Measurements from ENCODE around the gene BCL3. TPM values are rescaled to one million over a fixed set of nuclear protein-coding genes. Genes with fewer than 3 reads are reported as not detected.
A peak's percentile ranks its signal among the peaks of the same experiment; 100 is the strongest.

The BCL3 gene
- polyA plus RNA-seq, 1 of the 3 experiments (the other 2 are of a cell fraction) = 19.2 TPM

- Histone ChIP-seq H3K9me3 (no peaks in the 10 kb centered on the region), H3K9ac (no peak overlapping the region), H3K79me2 (ENCODE audit: insufficient read depth) (no peaks in the 10 kb centered on the region), H2AFZ (ENCODE audit: low read depth) (no peak overlapping the region), H3K36me3 (replicated peaks in 1 of 2; ENCODE audit: control insufficient read depth in 1 of 2, insufficient read depth in 2 of 2, low read length in 1 of 2) (no peaks in the 10 kb centered on the region), H3F3A (replicated peaks; ENCODE audit: insufficient read depth) (peaks cover 14% of the 10 kb centered on the region), H4K20me1 (ENCODE audit: insufficient read depth) (no peaks in the 10 kb centered on the region), H3K27me3 (ENCODE audit: insufficient read depth) (no peaks in the 10 kb centered on the region), H3K27ac (ENCODE audit: low read depth in 2 of 2, low read length in 1 of 2) (0 out of 4 replicates have a peak overlapping the region, but pooled peaks of 1 of the 2 experiments have one; percentile 7), H3K4me2 (no peak overlapping the region), H3K4me1 (ENCODE audit: control insufficient read depth in 1 of 2, insufficient read depth in 2 of 2, low read depth in 1 of 2, low read length in 1 of 2) (no peaks in the 10 kb centered on the region; a peak in 1 of 4 replicates), H3K9me2 (no peaks in the 10 kb centered on the region), H3K4me3 (ENCODE audit: low read depth in 2 of 2, low read length in 1 of 2) (no peak overlapping the region)
- DNase-seq = peak; percentile 1
- ChIA-PET POLR2A (no interaction called here), CTCF (interaction anchor here (3.3 to 21.3 kb wide), 3 partner anchors 12 to 35 kb away, joined by 28 to 598 read pairs (median 92); partner anchors contain the start of gene CBLC)
- TF ChIP-seq JUND (IDR thresholded peaks at IDR 0.05) = peak; percentile 64
- TF ChIP-seq MAX (IDR thresholded peaks at IDR 0.05; ENCODE audit: low read depth) = peak; percentile 79
- TF ChIP-seq SIN3A (IDR thresholded peaks at IDR 0.05; ENCODE audit: borderline replicate concordance, low read depth, low read length) = no peak
- TF ChIP-seq ELF1 (IDR thresholded peaks at IDR 0.05) = no peak
- no peak for TF ChIP-seq FOXM1 (IDR thresholded peaks at IDR 0.05; ENCODE audit: low read depth)
- TF ChIP-seq TCF12 (IDR thresholded peaks at IDR 0.05) = peak; percentile 63
- TF ChIP-seq, protein P1, sequence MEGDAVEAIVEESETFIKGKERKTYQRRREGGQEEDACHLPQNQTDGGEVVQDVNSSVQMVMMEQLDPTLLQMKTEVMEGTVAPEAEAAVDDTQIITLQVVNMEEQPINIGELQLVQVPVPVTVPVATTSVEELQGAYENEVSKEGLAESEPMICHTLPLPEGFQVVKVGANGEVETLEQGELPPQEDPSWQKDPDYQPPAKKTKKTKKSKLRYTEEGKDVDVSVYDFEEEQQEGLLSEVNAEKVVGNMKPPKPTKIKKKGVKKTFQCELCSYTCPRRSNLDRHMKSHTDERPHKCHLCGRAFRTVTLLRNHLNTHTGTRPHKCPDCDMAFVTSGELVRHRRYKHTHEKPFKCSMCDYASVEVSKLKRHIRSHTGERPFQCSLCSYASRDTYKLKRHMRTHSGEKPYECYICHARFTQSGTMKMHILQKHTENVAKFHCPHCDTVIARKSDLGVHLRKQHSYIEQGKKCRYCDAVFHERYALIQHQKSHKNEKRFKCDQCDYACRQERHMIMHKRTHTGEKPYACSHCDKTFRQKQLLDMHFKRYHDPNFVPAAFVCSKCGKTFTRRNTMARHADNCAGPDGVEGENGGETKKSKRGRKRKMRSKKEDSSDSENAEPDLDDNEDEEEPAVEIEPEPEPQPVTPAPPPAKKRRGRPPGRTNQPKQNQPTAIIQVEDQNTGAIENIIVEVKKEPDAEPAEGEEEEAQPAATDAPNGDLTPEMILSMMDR (IDR thresholded peaks at IDR 0.05) = no peak
- TF ChIP-seq EP300 (IDR thresholded peaks at IDR 0.05; ENCODE audit: borderline replicate concordance in 1 of 2, low read depth in 1 of 2, low read length in 1 of 2) = peak in 1 of 2 experiments; percentile 34; a peak in 1 of 4 replicates
- no peak for TF ChIP-seq CHD2 (IDR thresholded peaks at IDR 0.05; ENCODE audit: low read length, partially characterized antibody)
- peak; percentile 68 for TF ChIP-seq FOSL2 (IDR thresholded peaks at IDR 0.05; ENCODE audit: borderline replicate concordance, low read depth)
- 0 out of 2 replicates have a peak, but pooled peaks have one; percentile 11 for TF ChIP-seq USF1 (IDR thresholded peaks at IDR 0.05; ENCODE audit: borderline replicate concordance, low read depth)
- TF ChIP-seq NRF1 (IDR thresholded peaks at IDR 0.05; ENCODE audit: low read depth, low read length) = no peak
- TF ChIP-seq EZH2phosphoT487 (IDR thresholded peaks at IDR 0.05; ENCODE audit: borderline replicate concordance, low read depth) = no peak
- WGBS (ENCODE audit: low lambda C conversion rate) = 31% methylated on average over 5 of the region's 5 CpGs
These were observed 13.5 kb upstream of the BCL3 start for GRCh38 chr19:44735011-44735410.

- Histone ChIP-seq H3K79me2 (ENCODE audit: insufficient read depth) (no peaks in the 10 kb centered on the region), H3K4me1 (ENCODE audit: control insufficient read depth in 1 of 2, insufficient read depth in 2 of 2, low read depth in 1 of 2, low read length in 1 of 2) (peaks cover 3 to 5% of the 10 kb centered on the region in 2 experiments; a peak in 3 of 4 replicates), H3K9ac (no peak overlapping the region), H3K27me3 (ENCODE audit: insufficient read depth) (no peaks in the 10 kb centered on the region), H3F3A (replicated peaks; ENCODE audit: insufficient read depth) (peaks cover 21% of the 10 kb centered on the region), H3K36me3 (replicated peaks in 1 of 2; ENCODE audit: control insufficient read depth in 1 of 2, insufficient read depth in 2 of 2, low read length in 1 of 2) (no peaks in the 10 kb centered on the region), H3K4me3 (ENCODE audit: low read depth in 2 of 2, low read length in 1 of 2) (no peak overlapping the region), H3K27ac (ENCODE audit: low read depth in 2 of 2, low read length in 1 of 2) (no peak overlapping the region), H3K9me3 (no peaks in the 10 kb centered on the region), H4K20me1 (ENCODE audit: insufficient read depth) (no peaks in the 10 kb centered on the region), H2AFZ (ENCODE audit: low read depth) (no peak overlapping the region), H3K9me2 (no peaks in the 10 kb centered on the region), H3K4me2 (no peak overlapping the region)
- POLR2A ChIA-PET = no interaction called here
- CTCF ChIA-PET = interaction anchor here (1.5 to 11.9 kb wide), 2 partner anchors 14 to 47 kb away, joined by 3 to 92 read pairs; no protein-coding TSS in a partner anchor
- WGBS (ENCODE audit: low lambda C conversion rate) = 42% methylated on average over 13 of the region's 13 CpGs
- no peak for DNase-seq
- TF ChIP-seq USF2 (IDR thresholded peaks at IDR 0.05; ENCODE audit: borderline replicate concordance, low read depth, low read length) (no peak), EP300 (IDR thresholded peaks at IDR 0.05; ENCODE audit: borderline replicate concordance in 1 of 2, low read depth in 1 of 2, low read length in 1 of 2) (no peak), SIN3A (IDR thresholded peaks at IDR 0.05; ENCODE audit: borderline replicate concordance, low read depth, low read length) (no peak), FOSL2 (IDR thresholded peaks at IDR 0.05; ENCODE audit: borderline replicate concordance, low read depth) (no peak), RAD21 (IDR thresholded peaks at IDR 0.05; ENCODE audit: low read length) (no peak), USF1 (IDR thresholded peaks at IDR 0.05; ENCODE audit: borderline replicate concordance, low read depth) (no peak), ZBTB33 (IDR thresholded peaks at IDR 0.05; ENCODE audit: borderline replicate concordance, low read depth) (no peak), EZH2phosphoT487 (IDR thresholded peaks at IDR 0.05; ENCODE audit: borderline replicate concordance, low read depth) (no peak), POLR2AphosphoS5 (IDR thresholded peaks at IDR 0.05; ENCODE audit: low read depth, low read length) (no peak), MEF2A (IDR thresholded peaks at IDR 0.05; ENCODE audit: borderline replicate concordance, low read depth) (no peak), FOXM1 (IDR thresholded peaks at IDR 0.05; ENCODE audit: low read depth) (no peak)
These were observed 11.1 kb upstream of the BCL3 start for GRCh38 chr19:44737238-44738071.

Measured in SK-N-SH (cell line).